ENCODE results near the gene ASIC4. TPM values are rescaled to one million over a fixed set of nuclear protein-coding genes. Genes with fewer than 3 reads are reported as not detected.
A peak's percentile ranks its signal among the peaks of the same experiment; 100 is the strongest.

ASIC4 gene
- total RNA-seq, 1 donor from 2014 or later, result 0.32 TPM

GRCh38 chr2:219559156-219559915, 45.1 kb downstream of the ASIC4 start:
- intact Hi-C loops (cut with DNase I), result no loop called here
- DNase-seq (ENCODE audit: low spot score), result no peak

- intact Hi-C loops (cut with DNase I), result loop anchor here (5.0 kb wide), 1 partner anchor 42 kb away; no protein-coding TSS in a partner anchor
- DNase-seq (ENCODE audit: low spot score), result no peak
These were observed 46.0 kb downstream of the ASIC4 start for GRCh38 chr2:219560037-219560892.

- DNase-seq (ENCODE audit: low spot score), result no peak
- intact Hi-C loops (cut with DNase I), result loop anchor here (5.0 kb wide), 1 partner anchor 41 kb away; no protein-coding TSS in a partner anchor
These were observed 46.6 kb downstream of the ASIC4 start for GRCh38 chr2:219560893-219561178.

- DNase-seq (ENCODE audit: low spot score), result peak; percentile 66
- intact Hi-C loops (cut with DNase I), result loop anchor here (5.0 kb wide), 1 partner anchor 41 kb away; no protein-coding TSS in a partner anchor
These were observed 47.1 kb downstream of the ASIC4 start for GRCh38 chr2:219561179-219562048.

GRCh38 chr2:219562049-219563020, 48.1 kb downstream of the ASIC4 start:
- intact Hi-C loops (cut with DNase I), result loop anchor here (5.0 kb wide), 1 partner anchor 40 kb away; no protein-coding TSS in a partner anchor
- DNase-seq (ENCODE audit: low spot score), result peak; percentile 74

GRCh38 chr2:219563271-219563928, 49.1 kb downstream of the ASIC4 start:
- DNase-seq (ENCODE audit: low spot score), result no peak
- intact Hi-C loops (cut with DNase I), result loop anchor here (5.0 kb wide), 1 partner anchor 39 kb away; no protein-coding TSS in a partner anchor

GRCh38 chr2:219565130-219566080, 51.1 kb downstream of the ASIC4 start:
- intact Hi-C loops (cut with DNase I), result no loop called here
- DNase-seq (ENCODE audit: low spot score), result no peak

GRCh38 chr2:219566640-219567039, 52.4 kb downstream of the ASIC4 start:
- intact Hi-C loops (cut with DNase I), result no loop called here
- no peak for DNase-seq (ENCODE audit: low spot score)

GRCh38 chr2:219567131-219567530, 52.8 kb downstream of the ASIC4 start:
- peak; percentile 75 for DNase-seq (ENCODE audit: low spot score)
- intact Hi-C loops (cut with DNase I), result no loop called here

- no peak for DNase-seq (ENCODE audit: low spot score)
- intact Hi-C loops (cut with DNase I), result no loop called here
These were observed 53.6 kb downstream of the ASIC4 start for GRCh38 chr2:219567791-219568361.

GRCh38 chr2:219569041-219569440, 54.8 kb downstream of the ASIC4 start:
- intact Hi-C loops (cut with DNase I), result no loop called here
- no peak for DNase-seq (ENCODE audit: low spot score)

GRCh38 chr2:219569635-219570034, 55.4 kb downstream of the ASIC4 start:
- intact Hi-C loops (cut with DNase I), result loop anchor here (1.0 to 2.0 kb wide), 2 partner anchors 27 to 76 kb away; partner anchors contain the start of gene STK11IP
- no peak for DNase-seq (ENCODE audit: low spot score)

GRCh38 chr2:219570194-219570923, 56.1 kb downstream of the ASIC4 start:
- no peak for DNase-seq (ENCODE audit: low spot score)
- intact Hi-C loops (cut with DNase I), result loop anchor here (1.0 to 2.0 kb wide), 2 partner anchors 26 to 75 kb away; partner anchors contain the start of gene STK11IP

- no peak for DNase-seq (ENCODE audit: low spot score)
- intact Hi-C loops (cut with DNase I), result loop anchor here (1.0 to 2.0 kb wide), 2 partner anchors 26 to 74 kb away; partner anchors contain the start of gene STK11IP
These were observed 56.6 kb downstream of the ASIC4 start for GRCh38 chr2:219570924-219571310.
